Measurements from ENCODE around the gene TGM3.

TGM3 gene

DNA sequence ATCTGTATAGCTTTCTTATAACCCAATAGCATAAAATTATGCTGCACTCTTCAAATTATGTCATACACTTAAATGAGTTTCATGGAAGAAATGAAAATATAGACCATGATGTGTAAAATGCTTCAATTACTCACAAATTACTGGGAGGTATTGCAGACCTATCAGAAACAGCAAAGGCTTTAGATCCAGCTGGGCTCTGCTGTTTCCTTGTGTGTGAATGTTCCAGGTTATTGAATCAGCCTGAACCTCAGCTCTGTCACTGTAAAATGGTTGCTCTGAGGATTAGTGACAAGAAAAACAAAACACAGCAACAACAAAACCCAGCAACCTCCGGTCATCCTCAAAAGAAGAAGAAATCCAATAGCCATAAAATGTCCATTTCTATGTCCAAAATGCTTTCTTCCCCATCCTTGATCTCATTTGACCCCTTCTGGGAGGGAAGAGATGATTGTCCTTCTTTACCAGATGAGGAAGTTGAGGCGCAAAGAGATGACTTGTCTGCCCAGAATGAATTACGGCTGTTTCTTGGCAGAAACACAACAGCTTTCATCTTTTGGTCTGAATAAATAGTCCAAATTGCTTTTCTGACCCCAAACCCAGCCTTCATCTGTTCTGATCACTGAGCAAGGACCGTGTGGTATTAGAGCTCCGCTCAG, 42.7 kb downstream of the TGM3 start:
- no peak for DNase-seq (ENCODE audit: low spot score)

DNA sequence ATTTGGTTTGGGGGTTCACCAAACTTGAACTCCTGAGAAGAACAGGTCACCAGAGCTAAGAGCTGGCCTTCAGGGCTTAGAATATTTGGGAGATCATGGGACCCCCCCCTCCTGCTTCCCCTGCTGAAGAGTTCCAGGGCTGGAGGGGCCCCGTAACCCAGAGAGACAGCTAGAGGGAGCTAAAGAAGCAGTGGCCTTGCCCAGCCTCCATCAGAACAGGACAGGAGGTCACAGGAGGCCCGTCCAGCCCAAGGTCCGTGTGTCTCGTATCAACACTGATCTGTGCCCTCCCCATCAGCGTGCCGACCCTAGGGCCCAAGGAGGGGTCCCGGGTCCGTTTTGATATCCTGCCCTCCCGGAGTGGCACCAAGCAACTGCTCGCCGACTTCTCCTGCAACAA, 44.3 kb downstream of the TGM3 start:
- no peak for DNase-seq (ENCODE audit: low spot score)

DNA sequence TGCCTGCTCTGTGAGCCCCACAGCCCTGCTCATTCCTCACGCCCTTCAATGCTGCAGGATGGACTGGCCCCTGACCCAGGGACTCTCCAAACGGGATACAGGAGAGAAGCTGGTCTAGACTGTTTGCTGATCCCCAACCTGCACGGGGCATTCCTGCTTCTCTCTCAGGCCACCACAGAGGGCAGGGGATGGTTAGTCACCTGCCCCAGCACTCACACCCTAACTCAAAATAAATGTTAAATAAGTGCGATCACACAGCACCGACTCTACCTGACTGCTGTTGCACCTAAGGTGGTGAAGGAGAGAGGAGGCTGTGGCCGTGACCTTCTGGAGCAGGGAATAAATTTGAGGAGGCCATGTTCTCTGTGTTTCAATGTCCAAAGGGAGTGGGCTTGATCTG, 45.0 kb downstream of the TGM3 start:
- no peak for DNase-seq (ENCODE audit: low spot score)

DNA sequence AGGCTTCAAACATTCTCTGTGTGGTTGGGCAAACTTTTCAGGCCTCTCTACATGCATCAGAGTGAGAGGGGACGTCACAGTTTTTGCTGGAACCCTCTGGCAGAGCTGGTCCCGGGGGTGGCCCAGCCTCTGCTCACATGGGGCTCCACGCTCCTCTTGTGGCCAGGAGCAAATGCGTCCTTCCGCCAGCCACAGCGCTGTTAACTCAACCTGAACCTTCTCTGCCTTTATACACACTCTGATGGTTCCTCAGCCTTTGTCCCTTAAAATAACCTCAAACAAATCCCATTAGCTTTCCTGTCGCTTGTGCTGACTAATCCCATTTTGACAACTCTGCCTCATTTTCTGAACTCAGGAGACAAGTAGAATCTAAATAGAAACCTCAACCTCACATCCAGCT, 45.5 kb downstream of the TGM3 start:
- DNase-seq (ENCODE audit: low spot score) = no peak

DNA sequence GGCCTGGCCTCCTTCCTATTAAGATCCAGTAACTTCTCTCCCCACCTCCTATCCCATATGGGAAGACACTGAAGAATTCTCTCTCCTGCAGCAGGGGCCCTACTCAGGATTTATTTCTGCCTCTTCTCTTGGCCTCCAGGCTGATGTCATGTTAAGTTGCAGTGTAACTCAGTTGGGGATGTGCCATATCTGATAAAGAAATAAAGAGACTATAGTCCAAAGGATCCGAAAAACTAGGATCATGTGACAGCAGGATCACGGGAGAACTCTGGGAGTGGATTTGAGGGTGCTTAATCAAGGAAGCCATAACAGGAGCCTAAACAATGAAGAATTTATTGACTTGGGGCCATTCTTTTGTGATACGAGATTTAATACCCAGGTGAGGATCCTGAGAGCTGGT, 46.4 kb downstream of the TGM3 start:
- no peak for DNase-seq (ENCODE audit: low spot score)

DNA sequence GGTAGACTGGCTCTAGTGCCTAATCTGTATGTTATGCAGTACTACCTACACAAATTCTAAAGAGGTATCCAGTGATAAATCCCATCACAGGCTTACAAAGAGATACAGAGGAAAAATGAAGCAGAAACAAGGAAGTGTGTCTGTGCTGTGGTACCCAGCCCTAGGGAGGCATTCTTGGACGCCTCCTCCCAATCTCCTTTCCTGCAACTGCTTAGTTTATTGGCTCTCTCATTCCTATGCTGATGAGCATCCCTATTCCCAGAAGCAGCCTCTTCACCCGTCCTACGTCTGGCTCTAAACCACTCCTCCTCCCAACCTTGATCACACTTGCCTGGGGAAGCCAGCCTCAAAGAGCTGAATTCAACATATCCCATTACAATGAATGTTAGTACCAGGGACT, 50.4 kb downstream of the TGM3 start:
- no peak for DNase-seq (ENCODE audit: low spot score)

DNA sequence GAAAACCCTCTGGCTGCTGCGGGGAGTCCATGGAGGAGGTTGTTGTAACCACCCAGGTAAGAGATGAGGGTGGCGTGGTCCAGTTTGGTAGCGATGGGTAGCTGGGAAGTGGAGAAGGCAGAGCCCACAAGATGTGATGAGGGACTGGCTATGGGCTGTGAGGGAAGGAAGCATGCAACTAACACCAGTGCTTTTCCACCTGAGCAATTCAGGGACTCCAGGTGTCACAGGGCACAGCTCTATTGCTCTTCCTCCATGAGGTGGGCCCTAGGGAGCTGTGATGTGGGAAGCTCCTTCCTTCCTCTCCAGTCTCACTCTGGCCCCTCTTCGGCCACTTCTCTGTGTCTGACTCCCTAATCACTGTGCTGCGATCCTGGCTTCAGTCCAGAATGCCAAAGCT, 52.5 kb downstream of the TGM3 start:
- DNase-seq (ENCODE audit: low spot score) = no peak

DNA sequence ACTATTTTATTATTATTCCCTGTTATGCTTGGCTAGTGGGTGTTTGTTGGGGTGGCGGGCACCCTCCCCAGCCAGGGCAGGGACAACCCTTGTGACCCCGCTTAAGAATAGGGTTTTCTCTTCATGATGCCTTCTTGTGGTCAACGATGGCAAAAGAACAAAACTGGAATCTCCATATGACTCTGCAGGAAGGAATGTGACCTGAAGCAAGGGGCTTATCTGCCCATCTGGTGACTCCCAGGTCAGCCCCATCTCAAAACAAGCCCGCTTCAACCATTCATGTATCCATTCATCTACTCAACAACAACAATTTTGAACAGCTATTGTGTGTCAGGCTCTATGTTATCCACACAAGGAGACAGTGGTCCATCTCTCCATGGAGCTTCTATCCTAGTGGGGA, 54.0 kb downstream of the TGM3 start:
- DNase-seq (ENCODE audit: low spot score) = no peak

DNA sequence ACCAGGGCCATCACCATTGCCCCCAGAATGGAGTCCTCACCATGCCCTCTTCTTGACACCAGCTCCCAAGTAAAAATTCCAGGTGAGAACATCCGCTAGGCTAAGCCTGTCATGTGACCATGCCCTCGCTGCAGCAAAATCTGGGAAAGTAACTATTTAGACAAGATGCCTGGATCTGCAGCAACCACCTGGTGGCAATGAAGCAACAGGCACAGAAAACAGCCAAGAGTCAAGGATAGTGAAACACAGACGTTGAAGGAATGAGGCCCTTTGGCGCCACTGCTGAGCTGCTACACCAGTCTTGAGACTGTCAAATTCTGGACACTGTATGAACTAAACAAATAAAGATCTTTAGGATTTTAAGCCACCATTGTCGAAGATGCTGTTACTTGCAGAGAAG, 54.8 kb downstream of the TGM3 start:
- no peak for DNase-seq (ENCODE audit: low spot score)

DNA sequence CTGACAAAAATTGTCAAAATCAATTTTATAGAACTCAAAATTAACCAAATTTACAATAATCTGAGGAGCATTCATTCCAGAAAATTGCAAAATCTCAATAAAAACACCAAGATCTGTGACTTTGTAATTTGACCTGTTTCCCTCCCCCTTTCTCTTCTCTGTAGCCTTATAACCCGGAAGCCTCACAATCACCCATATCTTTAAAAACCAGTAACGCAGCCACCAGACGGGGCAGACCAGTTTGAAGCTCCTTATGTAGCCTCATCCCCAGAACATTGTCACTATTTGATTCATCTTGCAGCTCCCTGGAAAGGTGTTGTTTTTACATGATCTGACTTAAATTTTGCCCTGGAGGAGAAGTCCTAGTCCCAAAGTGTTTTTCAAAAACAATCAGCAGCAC, 57.4 kb downstream of the TGM3 start:
- no peak for DNase-seq (ENCODE audit: low spot score)

DNA sequence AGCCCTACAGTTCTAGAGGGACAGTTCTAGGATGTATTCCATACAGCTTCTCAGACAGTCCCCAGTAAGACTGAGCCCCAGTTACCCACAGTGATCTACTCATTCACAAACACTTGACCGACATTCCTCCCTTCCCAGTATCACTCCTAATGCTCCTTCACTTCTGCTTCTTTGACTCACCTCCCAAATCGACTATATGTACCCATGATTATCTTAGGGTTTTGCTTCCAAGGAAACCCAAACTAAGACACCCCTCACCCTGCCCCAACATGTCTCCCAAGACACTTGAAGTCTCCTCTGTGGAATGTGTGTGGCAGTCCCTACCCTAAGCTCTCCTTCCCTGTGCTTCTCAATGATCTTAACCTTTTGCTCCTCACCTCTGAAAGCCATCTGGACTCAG, 61.3 kb downstream of the TGM3 start:
- DNase-seq (ENCODE audit: low spot score) = no peak

DNA sequence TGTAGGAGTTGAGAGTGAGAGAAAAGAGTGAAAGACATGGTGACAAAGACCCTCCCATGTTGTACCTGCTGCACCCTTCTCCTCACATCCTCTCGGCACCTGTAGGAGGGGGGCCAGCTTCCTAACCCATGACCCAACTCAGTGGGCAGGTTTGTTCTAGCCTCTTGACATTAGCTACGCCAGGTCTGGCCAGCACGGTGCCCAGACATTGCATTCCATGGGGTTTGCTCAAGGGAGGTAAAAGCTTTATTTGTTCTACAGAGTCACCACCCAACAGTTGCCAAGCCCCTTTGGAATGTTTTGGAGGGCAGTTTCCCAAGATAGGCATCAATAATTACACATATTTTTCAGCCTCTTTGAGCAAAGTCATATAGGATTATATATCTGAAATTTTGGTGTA, 62.2 kb downstream of the TGM3 start:
- no peak for DNase-seq (ENCODE audit: low spot score)

DNA sequence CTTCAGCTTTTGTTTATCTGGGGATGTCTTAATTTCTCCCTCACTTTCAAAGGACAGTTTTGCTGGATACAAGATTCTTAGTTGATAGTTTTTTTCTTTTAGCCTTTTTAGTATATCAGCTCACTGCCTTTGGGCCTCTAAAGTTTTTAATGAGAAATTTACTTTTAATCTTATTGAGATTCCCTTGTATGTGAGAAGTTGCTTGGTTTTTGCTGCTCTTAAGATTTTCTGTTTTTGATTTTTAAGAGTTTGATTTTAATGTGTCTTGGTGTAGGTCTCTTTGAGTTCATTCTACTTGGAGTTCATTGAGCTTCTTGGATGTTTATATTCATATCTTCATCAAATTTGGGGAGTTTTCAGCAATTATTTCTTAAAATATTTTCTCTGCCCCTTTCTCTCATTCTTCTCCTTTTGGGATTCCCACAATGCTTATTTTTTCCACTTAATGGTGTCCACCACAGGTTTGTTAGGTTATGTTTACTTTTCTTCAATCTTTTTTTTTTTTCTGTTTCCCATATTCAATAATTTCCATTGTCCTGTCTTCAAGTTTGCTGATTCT, 65.3 kb downstream of the TGM3 start:
- DNase-seq (ENCODE audit: low spot score) = no peak

DNA sequence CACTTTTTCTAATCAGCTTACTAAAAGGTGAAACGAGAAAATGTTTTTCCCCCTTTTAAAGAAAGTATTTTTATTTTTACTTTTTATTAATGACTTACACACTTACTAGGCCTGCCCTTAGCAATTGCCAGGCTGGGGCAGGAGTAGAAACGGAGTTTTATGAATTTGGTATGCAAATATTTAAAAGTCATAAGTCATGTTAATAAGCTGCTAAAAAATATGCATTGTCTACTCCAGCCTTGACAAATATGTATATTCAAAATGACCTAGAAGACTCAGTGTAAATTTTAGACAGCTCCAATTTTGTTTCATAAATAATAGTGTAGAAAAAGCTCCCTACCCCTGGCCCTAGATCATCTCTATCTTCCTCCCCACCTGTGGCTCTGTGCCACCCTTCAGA, 67.4 kb downstream of the TGM3 start:
- DNase-seq (ENCODE audit: low spot score) = no peak

DNA sequence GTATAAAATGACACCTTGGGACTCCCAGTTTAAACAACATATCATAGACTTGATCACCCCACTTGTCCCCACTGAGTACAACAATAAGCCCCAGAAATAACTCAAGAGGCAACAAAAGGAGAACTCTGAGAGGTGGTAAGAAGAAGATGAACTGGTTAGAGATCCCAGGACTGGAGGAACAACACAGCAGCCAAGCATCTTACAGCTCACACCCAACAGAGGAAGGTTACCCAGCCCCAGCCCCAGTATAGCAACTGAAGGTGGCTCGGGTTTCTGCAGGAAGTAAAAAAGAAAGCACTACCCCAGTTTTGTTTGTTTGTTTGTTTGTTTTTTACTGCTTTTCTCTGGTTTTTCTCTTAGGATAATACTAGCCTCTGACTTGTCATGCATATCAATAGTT, 67.8 kb downstream of the TGM3 start:
- DNase-seq (ENCODE audit: low spot score) = no peak

DNA sequence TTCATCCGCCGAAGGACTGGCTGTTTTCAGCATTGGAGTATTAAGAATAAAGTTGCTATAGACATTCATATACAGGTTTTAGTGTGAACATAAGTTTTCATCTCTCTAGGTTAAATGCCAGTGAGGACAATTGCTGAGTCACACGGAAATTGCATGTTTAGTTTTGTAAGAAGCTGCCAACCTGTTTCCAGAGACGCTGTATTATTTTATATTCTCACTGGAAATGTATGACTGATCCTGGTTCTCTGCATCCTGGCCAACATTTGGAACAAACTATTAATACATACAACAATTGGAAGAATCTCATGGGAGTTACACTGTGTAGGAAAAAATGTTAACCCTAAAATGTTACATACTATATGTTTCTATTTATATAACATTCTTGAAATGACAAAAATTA, 68.2 kb downstream of the TGM3 start:
- DNase-seq (ENCODE audit: low spot score) = no peak

DNA sequence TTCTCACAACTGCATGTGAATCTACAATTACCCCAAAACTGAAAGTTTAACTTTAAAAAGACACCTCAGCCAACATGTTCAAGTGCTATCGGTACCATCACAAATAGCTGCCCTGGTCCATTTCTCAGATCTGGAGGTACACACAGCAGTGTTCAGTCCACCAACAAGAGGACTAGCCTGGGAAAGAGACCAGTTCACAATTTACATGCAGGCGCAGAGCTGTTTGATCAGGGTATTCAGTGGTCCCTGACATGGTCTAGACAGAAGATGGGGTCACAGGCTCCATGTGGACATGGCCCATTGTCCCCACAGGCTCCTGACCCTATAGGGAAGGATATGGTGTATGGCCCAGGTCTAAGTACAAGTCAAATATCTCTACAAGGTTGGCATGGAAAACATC, 69.3 kb downstream of the TGM3 start:
- DNase-seq (ENCODE audit: low spot score) = no peak

DNA sequence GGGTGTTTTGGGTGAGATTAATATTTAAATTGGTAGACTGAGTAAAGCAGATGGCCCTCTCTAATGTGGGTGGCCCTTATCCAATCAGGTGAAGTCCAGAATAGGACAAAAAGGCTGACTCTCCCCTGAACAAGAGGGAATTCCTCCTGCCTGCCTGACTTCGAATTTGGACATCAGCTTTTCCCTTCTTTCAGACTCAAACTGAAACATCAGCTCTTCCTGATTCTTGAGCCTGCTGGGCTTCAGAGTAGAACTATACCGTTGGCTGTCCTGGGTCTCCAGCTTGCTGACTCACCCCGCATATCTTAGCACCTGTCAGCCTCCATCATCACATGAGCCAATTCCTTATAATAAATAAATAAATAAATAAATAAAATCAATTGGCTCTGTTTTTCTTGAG, 69.9 kb downstream of the TGM3 start:
- DNase-seq (ENCODE audit: low spot score) = no peak

DNA sequence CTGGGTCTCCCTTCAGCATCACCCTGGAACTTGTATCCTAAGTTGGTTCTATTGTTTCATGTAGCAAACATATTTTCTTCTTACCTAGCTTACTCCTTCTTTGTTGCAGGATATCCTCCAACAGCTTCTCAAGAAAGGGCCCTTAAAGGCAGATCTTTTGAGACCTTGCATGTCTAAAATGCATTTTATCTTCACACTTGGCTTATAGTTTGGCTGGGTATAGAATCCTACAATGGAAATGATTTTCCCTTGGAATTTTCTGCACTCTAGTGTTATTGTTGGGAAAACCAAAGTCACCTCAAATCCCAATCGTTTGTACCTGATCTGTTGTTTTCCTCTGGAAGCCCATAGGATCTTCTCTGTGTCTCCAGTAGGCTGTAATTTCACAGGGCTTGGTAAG, 72.8 kb downstream of the TGM3 start:
- no peak for DNase-seq (ENCODE audit: low spot score)

DNA sequence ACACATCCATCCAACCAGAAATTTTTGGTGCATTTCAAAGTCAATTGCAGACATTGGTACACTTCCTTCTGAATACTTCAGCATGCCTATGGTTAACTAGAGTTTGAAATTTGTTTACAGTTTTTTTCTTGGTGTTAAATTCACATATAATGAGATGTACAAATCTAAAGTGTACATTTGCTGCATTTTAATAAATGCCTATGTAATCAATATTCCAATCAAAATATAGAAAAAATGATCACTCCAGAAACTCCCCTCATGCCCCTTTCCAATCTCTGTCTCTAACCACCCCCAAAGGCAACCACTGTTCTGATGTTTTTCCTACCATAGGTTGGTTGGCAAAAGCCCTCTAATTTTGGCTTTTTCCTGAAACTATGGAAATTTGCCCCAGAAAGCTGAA, 77.3 kb downstream of the TGM3 start:
- DNase-seq (ENCODE audit: low spot score) = no peak

DNA sequence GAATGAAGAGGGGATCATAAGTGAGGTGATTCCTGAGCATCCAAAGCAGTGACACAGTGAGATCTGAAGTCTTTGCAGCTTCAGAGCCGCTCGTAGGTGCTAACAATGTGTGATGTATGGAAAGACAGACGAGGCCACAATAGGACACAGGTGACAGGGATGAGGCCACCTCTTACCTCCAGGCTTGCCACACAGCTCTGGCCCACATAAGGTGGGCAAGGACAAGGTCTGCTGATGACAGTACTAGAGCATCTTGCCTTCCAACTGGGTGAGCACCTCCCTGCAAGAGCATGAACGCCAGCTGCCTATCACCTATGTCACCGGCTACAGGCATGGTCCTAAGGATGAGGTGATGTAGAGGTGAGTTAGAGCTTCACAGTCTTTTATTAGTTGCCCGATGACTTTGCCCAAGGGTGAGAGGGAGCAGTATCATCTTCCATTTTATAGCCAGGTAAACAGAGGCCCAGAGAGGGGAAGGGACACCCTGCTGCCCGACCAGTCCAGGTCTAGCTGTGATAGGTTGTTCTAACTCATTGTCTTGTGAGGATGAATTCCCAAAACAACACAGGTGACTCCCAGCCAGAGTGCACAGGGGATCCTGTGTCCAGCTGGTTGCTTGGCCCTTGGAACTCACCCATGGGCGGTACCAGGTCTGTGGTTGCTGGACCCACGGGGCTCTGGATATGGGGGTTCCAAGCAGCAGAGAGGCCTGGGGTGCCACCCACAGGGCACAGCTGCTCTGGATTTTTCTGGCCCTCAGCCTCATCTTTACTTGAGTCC, 78.7 kb downstream of the TGM3 start:
- no peak for DNase-seq (ENCODE audit: low spot score)

DNA sequence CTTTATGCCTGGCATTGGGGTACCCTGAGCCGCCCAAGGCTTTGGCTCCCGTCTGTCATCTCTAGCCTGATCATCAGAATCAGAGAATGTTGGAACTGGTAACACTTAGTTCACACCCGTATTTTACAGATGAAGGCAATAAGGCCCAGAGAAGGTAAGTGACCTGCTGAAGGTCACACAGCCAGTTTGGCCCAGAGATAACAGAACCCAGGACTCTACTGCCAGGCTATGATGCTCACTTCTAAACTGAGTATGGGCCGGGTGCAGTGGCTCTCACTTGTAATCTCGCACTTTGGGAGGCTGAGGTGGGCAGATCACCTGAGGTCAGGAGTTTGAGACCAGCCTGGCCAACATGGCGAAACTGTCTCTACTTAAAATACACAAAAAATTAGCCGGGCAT, 83.1 kb downstream of the TGM3 start:
- no peak for DNase-seq (ENCODE audit: low spot score)

DNA sequence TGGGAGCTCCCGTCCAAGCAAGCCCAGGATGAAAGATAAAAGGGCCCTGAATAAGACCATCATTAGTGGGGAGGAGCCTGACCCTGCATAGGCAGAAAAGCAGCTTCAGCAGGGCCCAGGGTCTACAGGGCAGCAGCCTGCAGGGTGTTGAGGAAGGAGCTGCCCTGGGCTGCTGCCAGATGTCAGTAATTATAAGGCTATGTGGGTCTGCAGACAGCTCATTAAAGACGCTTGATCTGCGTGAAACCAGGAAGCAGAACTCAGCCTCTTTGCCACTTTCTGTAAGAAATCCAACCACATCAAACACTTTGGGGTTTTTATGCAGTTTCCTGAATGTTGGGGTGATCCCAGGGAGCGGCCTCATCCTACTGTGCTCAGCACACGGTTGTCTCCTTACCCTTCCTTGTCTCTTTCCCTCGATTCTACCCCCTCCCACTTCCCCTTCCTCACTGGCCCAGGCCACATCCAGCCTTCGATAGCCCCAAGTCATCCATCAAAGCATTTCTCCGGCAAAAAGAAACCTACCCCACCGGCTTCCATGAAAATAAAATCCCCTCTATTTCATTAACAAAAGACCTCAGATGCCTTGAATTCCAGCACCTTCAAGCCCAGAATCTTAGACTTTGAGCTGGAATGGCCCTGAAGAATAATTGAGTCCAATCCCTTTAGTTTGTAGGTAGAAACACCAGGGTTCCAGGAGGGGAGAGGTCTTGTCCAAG, 83.9 kb downstream of the TGM3 start:
- no peak for DNase-seq (ENCODE audit: low spot score)

Measured in Ammon's horn (tissue), 1 donor.